HEK293 (cell line): ENCODE results near the gene GRIK4.

Experiments
- CTCF ChIA-PET: fragments of 350-600 bp; formaldehyde crosslinking; extraction: SDS; loops from one replicate; lab custom pipeline; 2021; ENCODE audit warnings: antibody characterized with exemption; lab: Yijun Ruan, JAX
- POLR2A ChIA-PET: fragments of 300-600 bp; formaldehyde crosslinking; extraction: SDS; loops from one replicate; lab custom pipeline; 2020; ENCODE audit warnings: antibody characterized with exemption, inconsistent platforms; lab: Yijun Ruan, JAX
- H3K27ac ChIP-seq: fragments of 200-500 bp; sonication (Bioruptor generic); 2 replicates; pipeline ENCODE4 v1.5.1; 2014; ENCODE audit warnings: low read depth, low read length, control low read depth, inconsistent platforms; ENCODE audit errors: extremely low read depth
- H3K36me3 ChIP-seq, 2 experiments: fragments of 200-500 bp in 1 of 2; sonication (Bioruptor generic) in 1 of 2; 1 replicate in 1 of 2; 2 replicates in 1 of 2; pipeline ENCODE4 v1.5.1; 2014 to 2017; ENCODE audit warnings: inconsistent platforms in 2 of 2, low read length in 2 of 2; ENCODE audit not compliant: control insufficient read depth in 2 of 2, insufficient read depth in 1 of 2
- H3K4me1 ChIP-seq: fragments of 200-500 bp; sonication (Bioruptor generic); 2 replicates; pipeline ENCODE4 v1.5.1; 2014; ENCODE audit warnings: mild to moderate bottlenecking, low read length, inconsistent platforms; ENCODE audit not compliant: control insufficient read depth, insufficient read depth
- H3K4me3 ChIP-seq: 2 replicates; pipeline ENCODE4 v1.5.1; 2011; ENCODE audit warnings: low read depth, mild to moderate bottlenecking, control low read depth, low read length, moderate library complexity
- H3K9me3 ChIP-seq: fragments of 200-500 bp; sonication (Bioruptor generic); 2 replicates; pipeline ENCODE4 v1.5.1; 2014; ENCODE audit warnings: low read depth, low read length, inconsistent platforms; ENCODE audit not compliant: control insufficient read depth, insufficient read depth
- BCL11B ChIP-seq: fragments of 450-650 bp; formaldehyde crosslinking; IDR thresholded peaks from 2 replicates; pipeline ENCODE4 v1.5.1; 2016; ENCODE audit warnings: low read depth, missing biosample characterization, missing genetic modification characterization
- GLIS2 ChIP-seq: fragments of 450-650 bp; formaldehyde crosslinking; IDR thresholded peaks from 2 replicates; pipeline ENCODE4 v1.5.1; 2016; ENCODE audit warnings: missing biosample characterization, missing genetic modification characterization
- KLF1 ChIP-seq: fragments of 450-650 bp; formaldehyde crosslinking; IDR thresholded peaks from 2 replicates; pipeline ENCODE4 v1.5.1; 2016; ENCODE audit warnings: missing biosample characterization, missing genetic modification characterization
- ZBTB1 ChIP-seq: fragments of 450-650 bp; formaldehyde crosslinking; IDR thresholded peaks from 2 replicates; pipeline ENCODE4 v1.5.1; 2016; ENCODE audit warnings: missing biosample characterization, missing genetic modification characterization
- ZFP3 ChIP-seq: fragments of 450-650 bp; formaldehyde crosslinking; IDR thresholded peaks from 2 replicates; pipeline ENCODE4 v1.5.1; 2016; ENCODE audit warnings: low read depth, missing biosample characterization, missing genetic modification characterization
- ZNF146 ChIP-seq: fragments of 450-650 bp; formaldehyde crosslinking; IDR thresholded peaks from 2 replicates; pipeline ENCODE4 v1.5.1; 2016; ENCODE audit warnings: missing biosample characterization, missing genetic modification characterization
- ZNF157 ChIP-seq: fragments of 450-650 bp; formaldehyde crosslinking; IDR thresholded peaks from 2 replicates; pipeline ENCODE4 v1.5.1; 2016; ENCODE audit warnings: missing biosample characterization, missing genetic modification characterization
- ZNF37A ChIP-seq: fragments of 450-650 bp; IDR thresholded peaks from 2 replicates; pipeline ENCODE4 v1.5.1; 2018; ENCODE audit warnings: missing biosample characterization, missing genetic modification characterization
- ZNF561 ChIP-seq: fragments of 450-650 bp; IDR thresholded peaks from 2 replicates; pipeline ENCODE4 v1.5.1; 2018; ENCODE audit warnings: missing biosample characterization, missing genetic modification characterization, borderline replicate concordance
- ZNF624 ChIP-seq: fragments of 450-650 bp; formaldehyde crosslinking; IDR thresholded peaks from 2 replicates; pipeline ENCODE4 v1.5.1; 2017; ENCODE audit warnings: missing biosample characterization, missing genetic modification characterization
- ZNF677 ChIP-seq: fragments of 450-650 bp; IDR thresholded peaks from 2 replicates; pipeline ENCODE4 v1.5.0; 2018; ENCODE audit warnings: missing biosample characterization, mild to moderate bottlenecking, missing genetic modification characterization, moderate library complexity
- ZNF707 ChIP-seq: fragments of 450-650 bp; formaldehyde crosslinking; IDR thresholded peaks from 2 replicates; pipeline ENCODE4 v1.5.1; 2016; ENCODE audit warnings: missing biosample characterization, missing genetic modification characterization
- ZXDB ChIP-seq: fragments of 450-650 bp; formaldehyde crosslinking; IDR thresholded peaks from 2 replicates; pipeline ENCODE4 v1.5.1; 2016; ENCODE audit warnings: missing biosample characterization, missing genetic modification characterization
- TF ChIP-seq, protein P1 (sequence below): fragments of 450-650 bp; formaldehyde crosslinking; IDR thresholded peaks from 2 replicates; pipeline ENCODE4 v1.5.1; 2016; ENCODE audit warnings: missing biosample characterization, missing genetic modification characterization, borderline replicate concordance
- TF ChIP-seq, protein P2 (sequence below): fragments of 450-650 bp; formaldehyde crosslinking; IDR thresholded peaks from 2 replicates; pipeline ENCODE4 v1.5.1; 2016; ENCODE audit warnings: missing biosample characterization, missing genetic modification characterization
- TF ChIP-seq, protein P3 (sequence below): fragments of 450-650 bp; formaldehyde crosslinking; IDR thresholded peaks from 2 replicates; pipeline ENCODE4 v1.5.1; 2016; ENCODE audit warnings: missing biosample characterization, missing genetic modification characterization
- TF ChIP-seq, protein P4 (sequence below): fragments of 450-650 bp; formaldehyde crosslinking; IDR thresholded peaks from 2 replicates; pipeline ENCODE4 v1.5.1; 2016; ENCODE audit warnings: missing biosample characterization, missing genetic modification characterization
- TF ChIP-seq, protein P5 (sequence below): fragments of 450-650 bp; formaldehyde crosslinking; IDR thresholded peaks from 2 replicates; pipeline ENCODE4 v1.5.1; 2016; ENCODE audit warnings: missing biosample characterization, missing genetic modification characterization

The GRIK4 gene

DNA sequence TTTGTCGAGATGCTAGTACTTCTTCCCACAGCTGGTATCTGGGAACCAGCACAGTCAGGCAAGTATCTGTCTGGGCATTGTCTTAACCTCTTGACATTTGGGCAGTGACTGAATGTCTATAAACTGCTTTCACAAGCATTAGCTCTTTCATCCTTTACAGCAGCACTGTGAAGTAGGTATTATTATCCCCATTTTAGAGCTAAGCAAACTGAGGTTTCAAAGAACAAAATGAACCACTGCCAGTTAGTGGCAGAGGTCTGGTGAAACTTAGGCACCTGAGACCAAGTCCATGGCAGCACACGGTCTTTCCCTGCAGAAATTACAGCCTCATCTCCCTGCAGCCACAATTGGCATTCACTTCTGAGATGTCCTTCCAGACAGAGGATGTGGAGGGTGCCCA lies 401.4 kb downstream of the GRIK4 start (continued):
- TF ChIP-seq, protein P1, sequence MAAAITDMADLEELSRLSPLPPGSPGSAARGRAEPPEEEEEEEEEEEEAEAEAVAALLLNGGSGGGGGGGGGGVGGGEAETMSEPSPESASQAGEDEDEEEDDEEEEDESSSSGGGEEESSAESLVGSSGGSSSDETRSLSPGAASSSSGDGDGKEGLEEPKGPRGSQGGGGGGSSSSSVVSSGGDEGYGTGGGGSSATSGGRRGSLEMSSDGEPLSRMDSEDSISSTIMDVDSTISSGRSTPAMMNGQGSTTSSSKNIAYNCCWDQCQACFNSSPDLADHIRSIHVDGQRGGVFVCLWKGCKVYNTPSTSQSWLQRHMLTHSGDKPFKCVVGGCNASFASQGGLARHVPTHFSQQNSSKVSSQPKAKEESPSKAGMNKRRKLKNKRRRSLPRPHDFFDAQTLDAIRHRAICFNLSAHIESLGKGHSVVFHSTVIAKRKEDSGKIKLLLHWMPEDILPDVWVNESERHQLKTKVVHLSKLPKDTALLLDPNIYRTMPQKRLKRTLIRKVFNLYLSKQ, result no peak

DNA sequence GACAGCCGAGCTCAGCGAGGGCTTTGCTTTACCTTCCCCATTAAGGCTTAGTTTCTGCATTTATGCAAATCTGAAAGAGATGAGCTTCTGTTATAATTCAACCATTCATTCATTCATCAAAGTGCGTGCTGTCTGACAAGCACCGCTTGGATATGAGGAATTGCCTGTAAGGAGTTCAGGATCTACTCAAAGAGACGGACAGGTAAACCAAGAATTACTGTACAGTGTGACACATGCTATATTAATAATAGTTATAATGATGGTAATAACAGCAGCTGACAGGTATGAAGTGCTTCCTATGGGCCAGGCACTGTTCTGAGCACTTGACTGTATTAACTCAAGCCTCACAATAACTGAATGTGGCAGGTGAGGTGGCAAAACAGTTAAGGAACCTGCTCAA lies 402.5 kb downstream of the GRIK4 start:
- H3K4me1 ChIP-seq, result no peaks in the 10 kb centered on the region
- H3K4me3 ChIP-seq, result no peak overlapping the region
- CTCF ChIA-PET, result interaction anchor here (0.6 to 2.4 kb wide), 8 partner anchors 13 to 1269 kb away, joined by 3 to 14 read pairs (median 7); no protein-coding TSS in a partner anchor
- H3K36me3 ChIP-seq, result no peaks in the 10 kb centered on the region
- no peaks in the 10 kb centered on the region for H3K9me3 ChIP-seq
- no peak overlapping the region for H3K27ac ChIP-seq
- TF ChIP-seq KLF1, result no peak
- TF ChIP-seq GLIS2 (tag by site-specific recombination), result no peak
- TF ChIP-seq, protein P2, sequence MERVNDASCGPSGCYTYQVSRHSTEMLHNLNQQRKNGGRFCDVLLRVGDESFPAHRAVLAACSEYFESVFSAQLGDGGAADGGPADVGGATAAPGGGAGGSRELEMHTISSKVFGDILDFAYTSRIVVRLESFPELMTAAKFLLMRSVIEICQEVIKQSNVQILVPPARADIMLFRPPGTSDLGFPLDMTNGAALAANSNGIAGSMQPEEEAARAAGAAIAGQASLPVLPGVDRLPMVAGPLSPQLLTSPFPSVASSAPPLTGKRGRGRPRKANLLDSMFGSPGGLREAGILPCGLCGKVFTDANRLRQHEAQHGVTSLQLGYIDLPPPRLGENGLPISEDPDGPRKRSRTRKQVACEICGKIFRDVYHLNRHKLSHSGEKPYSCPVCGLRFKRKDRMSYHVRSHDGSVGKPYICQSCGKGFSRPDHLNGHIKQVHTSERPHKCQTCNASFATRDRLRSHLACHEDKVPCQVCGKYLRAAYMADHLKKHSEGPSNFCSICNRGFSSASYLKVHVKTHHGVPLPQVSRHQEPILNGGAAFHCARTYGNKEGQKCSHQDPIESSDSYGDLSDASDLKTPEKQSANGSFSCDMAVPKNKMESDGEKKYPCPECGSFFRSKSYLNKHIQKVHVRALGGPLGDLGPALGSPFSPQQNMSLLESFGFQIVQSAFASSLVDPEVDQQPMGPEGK (tag by site-specific recombination), result no peak
- TF ChIP-seq, protein P3, sequence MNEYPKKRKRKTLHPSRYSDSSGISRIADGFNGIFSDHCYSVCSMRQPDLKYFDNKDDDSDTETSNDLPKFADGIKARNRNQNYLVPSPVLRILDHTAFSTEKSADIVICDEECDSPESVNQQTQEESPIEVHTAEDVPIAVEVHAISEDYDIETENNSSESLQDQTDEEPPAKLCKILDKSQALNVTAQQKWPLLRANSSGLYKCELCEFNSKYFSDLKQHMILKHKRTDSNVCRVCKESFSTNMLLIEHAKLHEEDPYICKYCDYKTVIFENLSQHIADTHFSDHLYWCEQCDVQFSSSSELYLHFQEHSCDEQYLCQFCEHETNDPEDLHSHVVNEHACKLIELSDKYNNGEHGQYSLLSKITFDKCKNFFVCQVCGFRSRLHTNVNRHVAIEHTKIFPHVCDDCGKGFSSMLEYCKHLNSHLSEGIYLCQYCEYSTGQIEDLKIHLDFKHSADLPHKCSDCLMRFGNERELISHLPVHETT (tag by site-specific recombination), result no peak
- TF ChIP-seq, protein P4, sequence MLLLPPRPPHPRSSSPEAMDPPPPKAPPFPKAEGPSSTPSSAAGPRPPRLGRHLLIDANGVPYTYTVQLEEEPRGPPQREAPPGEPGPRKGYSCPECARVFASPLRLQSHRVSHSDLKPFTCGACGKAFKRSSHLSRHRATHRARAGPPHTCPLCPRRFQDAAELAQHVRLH (tag by site-specific recombination), result no peak
- TF ChIP-seq ZNF146 (tag by site-specific recombination), result no peak
- no peak for TF ChIP-seq ZNF37A
- TF ChIP-seq ZBTB1 (tag by site-specific recombination), result no peak
- no peak for TF ChIP-seq ZNF157
- TF ChIP-seq ZNF561, result no peak
- TF ChIP-seq, protein P1, result no peak
- TF ChIP-seq ZNF624, result no peak
- TF ChIP-seq ZNF707 (tag by site-specific recombination), result no peak
- no peak for TF ChIP-seq ZFP3 (tag by site-specific recombination)
- no peak for TF ChIP-seq ZNF677
- TF ChIP-seq, protein P5, sequence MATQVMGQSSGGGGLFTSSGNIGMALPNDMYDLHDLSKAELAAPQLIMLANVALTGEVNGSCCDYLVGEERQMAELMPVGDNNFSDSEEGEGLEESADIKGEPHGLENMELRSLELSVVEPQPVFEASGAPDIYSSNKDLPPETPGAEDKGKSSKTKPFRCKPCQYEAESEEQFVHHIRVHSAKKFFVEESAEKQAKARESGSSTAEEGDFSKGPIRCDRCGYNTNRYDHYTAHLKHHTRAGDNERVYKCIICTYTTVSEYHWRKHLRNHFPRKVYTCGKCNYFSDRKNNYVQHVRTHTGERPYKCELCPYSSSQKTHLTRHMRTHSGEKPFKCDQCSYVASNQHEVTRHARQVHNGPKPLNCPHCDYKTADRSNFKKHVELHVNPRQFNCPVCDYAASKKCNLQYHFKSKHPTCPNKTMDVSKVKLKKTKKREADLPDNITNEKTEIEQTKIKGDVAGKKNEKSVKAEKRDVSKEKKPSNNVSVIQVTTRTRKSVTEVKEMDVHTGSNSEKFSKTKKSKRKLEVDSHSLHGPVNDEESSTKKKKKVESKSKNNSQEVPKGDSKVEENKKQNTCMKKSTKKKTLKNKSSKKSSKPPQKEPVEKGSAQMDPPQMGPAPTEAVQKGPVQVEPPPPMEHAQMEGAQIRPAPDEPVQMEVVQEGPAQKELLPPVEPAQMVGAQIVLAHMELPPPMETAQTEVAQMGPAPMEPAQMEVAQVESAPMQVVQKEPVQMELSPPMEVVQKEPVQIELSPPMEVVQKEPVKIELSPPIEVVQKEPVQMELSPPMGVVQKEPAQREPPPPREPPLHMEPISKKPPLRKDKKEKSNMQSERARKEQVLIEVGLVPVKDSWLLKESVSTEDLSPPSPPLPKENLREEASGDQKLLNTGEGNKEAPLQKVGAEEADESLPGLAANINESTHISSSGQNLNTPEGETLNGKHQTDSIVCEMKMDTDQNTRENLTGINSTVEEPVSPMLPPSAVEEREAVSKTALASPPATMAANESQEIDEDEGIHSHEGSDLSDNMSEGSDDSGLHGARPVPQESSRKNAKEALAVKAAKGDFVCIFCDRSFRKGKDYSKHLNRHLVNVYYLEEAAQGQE (tag by site-specific recombination), result no peak
- TF ChIP-seq ZXDB (tag by site-specific recombination), result no peak
- no peak for TF ChIP-seq BCL11B
- POLR2A ChIA-PET, result no interaction called here
